Limb (tissue), 2 donors: ENCODE data around the gene APIP.

Source experiments
- DNase-seq, 2 donors: peaks; one replicate each; pipeline ENCODE4 v3.0.0-alpha.2; 2016; ENCODE audit errors: extremely low spot score in 2 of 2

APIP gene

DNA sequence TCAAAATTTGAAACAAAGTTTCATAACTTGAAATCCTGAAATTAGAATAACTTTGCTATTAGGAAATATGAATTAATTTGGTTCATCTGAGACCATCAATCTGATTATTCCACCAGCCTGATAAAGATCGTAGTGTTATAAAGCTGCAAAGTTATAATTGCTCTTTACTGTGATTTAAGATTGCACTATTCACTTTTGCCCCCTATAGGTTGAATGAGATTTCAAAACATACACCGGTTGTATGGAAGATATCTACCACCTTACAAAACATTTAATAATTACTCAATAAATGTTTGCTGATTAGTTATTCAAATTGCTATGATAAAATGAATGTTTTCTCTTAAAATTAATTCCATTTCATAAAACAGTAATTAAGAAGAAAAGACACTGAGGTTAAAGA lies 26.1 kb downstream of the APIP start:
- no peak for DNase-seq

DNA sequence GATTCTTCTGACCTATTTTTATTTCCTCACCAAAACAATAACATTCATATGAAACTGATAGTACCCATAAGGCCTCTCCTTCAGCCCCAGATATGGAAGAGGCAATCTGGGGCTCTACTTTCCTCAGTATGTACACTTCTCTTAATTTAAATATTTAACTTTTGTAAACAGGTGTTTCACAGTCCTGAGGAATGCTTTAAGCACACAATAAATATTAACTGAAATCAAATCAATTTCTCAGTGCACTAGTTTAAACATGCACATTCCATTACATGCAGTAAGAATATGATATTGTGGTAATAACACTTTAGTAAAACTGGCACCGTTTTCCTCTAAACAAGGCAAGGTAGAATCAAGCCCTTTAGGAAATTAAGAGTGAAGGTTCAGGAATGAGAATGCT lies 28.9 kb downstream of the APIP start:
- DNase-seq: no peak

DNA sequence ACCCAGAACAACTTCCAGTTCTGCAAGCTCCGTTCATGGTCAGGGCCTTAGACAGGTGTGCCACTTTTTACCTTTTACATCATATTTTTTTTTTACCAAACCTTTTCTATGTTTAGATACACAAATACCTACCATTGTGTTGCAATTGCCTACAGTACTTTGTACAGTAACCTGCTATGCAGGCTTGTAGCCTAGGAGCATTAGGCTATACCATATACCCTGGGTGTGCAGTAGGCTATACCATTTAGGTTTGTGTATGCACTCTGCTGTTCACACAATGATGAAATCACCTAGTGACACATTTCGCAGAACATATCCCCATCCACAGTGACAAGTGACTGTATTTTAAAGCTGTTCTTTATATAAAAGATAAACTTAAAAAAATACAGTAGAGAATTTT lies 29.6 kb downstream of the APIP start:
- no peak for DNase-seq

DNA sequence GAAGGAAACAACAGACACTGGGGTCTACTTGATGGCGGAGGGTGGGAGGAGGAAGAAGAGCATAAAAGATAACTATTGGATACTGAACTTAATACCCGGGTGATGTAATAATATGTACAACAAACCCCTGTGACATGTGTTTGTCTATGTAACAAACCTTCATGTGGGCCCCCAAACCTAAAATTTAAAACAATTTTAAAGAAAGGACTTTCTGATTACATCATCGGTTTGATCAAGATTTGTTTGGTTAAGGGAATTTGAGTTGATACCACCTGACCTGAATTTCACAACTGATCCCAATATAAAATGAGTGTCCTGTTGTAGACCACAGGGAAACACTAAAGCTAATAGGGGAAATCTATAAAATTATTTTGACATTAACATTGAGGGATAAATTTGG lies 34.3 kb downstream of the APIP start:
- DNase-seq: no peak

DNA sequence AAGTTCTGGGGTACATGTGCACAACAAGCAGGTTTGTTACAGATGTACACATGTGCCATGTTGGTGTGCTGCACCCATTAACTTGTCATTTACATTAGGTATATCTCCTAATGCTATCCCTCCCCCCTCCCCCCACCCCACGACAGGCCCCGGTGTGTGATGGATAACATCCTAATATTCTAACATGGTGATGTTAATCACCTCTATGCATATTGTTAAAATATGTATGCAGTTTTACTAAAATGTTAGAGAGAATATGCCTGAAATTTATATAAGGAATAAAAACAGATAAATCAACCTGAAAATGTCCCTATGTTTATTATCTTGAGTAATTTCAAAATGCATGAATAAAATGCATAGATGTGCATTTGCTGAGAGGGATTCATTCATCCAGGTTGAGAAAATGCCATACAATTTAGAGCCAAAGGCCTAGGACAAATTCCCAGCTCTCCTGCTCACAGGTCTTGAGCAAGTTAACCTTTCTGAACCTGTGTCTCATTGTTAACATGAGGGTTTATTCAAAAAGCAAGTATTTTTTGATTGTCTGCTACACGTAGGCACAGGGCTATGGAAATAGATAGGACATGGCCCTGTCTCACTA lies 38.7 kb downstream of the APIP start:
- no peak for DNase-seq

DNA sequence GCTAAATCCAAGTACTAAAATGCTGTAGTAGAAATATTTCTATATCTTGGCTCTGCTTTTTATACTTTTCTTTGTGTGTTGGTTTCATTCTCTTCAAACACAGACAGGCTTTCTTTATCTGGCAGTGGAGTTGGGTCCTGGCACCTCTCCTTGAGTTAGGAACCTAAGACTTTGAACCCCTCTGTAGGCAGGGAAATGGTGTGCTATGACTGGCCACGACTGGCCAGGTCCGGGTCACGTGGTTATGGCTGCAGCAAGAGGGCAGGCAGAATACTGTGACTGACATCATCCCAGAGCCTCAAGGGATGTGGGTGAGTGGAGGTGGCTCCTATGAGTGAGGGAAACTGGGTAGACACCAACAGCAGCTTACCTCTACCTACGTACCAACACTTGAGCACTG lies 42.0 kb downstream of the APIP start:
- DNase-seq: no peak

DNA sequence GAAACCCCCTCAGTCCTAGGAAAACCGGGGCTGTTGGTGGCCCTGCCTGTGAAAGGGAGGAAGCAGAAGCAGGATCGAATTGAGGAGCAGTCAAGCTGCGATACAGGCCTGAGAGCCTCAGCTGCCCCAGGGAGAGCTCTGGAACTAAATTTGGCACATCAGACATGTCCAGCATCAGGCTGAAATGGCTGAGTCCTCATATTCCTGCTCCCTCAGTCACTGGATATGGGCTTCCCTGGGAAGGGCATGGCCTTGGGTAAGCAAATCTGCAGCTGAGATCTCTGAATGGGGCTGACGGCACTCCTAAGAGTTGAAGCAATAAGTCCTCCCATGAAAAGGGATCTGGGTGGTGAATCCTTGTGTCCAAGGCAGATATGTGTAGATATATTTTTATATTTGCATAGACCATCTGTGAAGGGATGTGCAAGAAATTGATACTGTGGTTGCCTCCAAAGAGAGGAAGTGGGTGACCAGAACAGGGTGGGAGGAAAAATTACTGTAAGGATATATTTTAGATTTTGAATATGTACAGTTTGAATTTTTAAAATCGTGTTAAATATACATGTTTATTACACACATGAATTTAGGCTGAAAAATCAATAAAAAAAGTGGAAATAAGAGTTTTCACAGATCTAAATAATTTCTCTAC lies 45.5 kb downstream of the APIP start:
- DNase-seq: no peak

DNA sequence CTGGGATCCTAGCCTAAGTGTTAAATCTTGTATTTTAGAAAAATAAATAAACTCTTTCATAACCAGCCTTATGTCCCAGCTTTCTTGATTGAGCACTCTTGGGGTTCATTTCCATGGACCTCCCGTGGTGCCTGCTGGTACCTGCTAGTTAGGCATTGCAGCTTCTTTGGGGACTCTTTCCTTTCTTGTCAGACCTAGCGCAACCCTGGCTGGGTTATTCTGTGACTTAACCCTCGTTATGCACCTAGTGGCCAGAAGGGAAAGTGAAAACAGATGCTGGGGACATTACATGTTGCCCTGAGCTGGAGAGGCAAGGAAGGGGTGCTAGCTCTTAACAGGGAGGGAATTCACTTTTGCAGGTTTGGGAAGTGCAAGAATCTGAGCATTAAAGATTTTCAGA lies 46.8 kb downstream of the APIP start:
- no peak for DNase-seq

DNA sequence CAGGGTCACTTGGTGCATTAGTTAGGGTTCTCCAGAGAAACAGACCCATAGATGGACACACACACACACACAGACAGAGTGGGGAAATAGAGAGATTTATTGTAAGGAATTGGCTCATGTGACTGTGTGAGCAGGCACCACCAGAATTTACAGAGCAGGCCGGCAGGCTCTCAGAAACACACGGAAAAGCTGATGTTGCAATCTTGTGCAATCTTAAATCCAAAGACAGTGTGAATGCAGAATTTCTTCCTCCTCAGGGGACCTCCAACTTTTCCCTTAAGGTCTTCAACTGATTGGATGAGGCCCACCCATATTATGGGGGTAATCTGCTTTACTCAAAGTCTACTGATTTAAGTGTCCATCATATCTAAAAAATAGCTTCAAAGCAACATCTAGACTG lies 49.8 kb downstream of the APIP start:
- DNase-seq: no peak

DNA sequence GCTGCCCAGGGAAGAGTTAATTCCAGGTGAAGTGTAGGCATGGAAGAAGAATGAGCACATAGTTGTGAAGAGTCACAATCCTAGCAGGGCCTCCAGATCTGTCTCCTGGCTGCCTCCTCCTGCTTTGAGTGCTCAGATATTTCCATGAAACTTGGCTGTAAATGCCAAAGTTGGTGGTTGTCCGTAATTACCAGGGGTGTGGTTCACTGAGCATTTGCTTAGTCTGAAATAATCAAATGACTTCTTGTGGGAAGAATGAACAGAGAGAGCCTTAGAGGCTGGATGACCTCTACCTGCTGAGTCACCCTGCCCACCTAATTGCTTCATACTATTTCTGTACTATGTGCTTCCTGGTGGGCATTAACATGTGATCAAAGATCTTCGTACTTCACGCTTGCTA lies 50.9 kb downstream of the APIP start:
- no peak for DNase-seq

DNA sequence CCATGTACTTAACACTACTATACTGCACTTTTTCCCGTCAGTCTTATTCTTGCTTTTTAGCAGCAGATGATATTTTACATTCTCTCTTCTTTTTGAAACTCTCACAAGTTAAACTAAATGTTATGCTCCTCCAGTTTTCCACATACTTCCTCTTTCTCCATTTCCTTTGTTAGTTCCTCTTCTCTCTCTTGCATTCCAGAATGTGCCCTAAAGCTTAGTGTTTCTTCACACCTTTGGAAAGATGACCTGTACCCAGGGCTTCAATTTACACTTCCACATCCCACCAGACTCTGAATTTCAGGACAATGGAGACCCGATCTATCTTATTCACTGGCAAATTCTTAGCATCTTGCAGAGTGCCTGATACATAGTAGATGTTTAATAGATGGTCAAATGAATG lies 51.8 kb downstream of the APIP start:
- no peak for DNase-seq

DNA sequence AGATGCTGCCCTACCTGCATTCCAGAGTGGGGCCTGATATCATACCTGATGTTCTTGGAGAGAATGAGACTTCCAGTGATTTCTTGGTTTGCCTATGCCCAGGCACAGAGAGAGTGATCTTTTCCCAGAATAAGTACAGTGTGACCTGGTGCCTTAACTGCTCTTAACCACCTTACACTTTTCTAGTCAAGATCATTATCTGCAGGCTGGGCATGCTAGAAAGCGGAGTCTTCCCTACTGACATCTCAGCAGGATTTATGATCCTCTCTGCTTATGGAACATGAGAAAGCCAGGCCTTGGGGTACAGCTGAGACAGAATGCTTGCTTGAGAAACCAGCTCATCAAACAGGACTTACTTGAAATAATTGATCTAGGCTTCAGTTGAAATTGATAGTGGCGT lies 53.1 kb downstream of the APIP start:
- no peak for DNase-seq

DNA sequence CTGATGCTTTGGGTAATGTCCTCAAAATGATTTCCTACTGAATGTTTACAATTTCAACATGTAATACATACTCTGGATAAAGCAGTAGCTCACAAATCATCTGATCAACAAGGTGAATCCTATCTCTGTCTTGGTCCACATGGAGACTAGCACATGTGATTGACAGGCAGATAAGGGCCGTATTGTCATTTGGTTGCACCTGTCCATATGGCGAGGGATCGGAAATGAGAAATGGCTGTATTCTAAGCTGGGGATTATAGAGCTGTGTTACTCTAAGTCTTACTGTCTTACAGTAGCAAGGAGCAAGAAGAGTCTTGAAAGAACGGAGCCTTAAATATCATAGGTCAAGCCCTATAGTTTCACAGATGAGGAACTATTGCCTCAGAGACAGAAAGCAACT lies 55.7 kb downstream of the APIP start:
- no peak for DNase-seq

DNA sequence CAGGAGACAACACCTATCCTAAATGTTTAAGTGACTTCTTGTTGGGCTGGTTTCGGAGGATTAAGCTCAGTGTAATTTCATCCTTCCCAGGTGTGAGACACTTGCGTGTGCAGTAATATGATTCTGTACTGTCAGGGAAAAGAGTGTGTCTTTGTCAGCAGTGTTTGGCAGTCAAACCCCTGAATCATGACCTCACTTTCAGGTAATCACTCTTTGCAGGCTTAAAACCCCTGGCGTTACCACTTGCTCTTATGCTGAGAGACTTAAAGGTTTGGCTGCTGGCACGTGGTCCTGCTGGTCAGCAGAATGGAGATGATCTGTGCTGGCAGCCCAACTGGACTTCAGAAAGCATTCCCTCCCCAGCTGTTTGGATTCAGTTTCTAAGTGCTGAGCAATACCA lies 56.1 kb downstream of the APIP start:
- DNase-seq: peak in 1 of 2 donors; percentile 18

DNA sequence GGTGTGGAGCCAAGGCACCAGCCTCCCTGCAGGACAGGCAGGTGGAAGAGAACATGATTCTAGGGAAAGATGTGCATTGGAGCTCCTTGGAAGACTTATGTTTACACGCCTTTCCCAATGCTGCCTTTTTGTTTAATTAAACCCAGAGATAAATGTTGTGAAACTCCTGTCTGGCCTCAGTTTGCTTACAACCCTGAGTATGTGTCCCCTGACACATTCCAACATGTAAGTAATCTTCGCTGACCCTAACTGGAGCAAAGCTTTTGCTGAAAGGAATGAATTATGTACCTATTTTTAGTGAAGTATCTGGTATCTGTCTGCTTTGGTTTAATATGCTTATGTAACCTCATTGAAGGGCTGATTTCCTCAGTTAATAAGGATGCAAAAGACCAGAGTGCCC lies 56.7 kb downstream of the APIP start:
- no peak for DNase-seq

DNA sequence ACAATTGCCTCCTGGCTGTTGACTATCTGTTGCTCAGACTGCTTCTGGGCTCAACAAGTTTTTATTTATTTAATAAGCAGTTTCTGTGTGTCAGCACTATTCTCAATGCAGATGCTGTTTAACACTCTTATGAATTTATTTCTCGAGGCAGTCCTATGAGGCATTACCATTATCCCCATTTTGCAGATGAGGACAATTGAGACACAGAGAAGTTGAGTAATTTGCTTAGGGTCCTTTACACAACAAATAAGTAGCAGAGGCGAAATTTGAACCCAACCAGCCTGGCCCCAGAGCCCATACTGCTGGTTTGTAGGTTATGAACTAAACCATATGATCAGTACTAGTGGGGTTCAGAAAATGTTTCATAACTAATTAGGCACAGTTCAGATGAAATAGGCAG lies 58.7 kb downstream of the APIP start:
- no peak for DNase-seq

DNA sequence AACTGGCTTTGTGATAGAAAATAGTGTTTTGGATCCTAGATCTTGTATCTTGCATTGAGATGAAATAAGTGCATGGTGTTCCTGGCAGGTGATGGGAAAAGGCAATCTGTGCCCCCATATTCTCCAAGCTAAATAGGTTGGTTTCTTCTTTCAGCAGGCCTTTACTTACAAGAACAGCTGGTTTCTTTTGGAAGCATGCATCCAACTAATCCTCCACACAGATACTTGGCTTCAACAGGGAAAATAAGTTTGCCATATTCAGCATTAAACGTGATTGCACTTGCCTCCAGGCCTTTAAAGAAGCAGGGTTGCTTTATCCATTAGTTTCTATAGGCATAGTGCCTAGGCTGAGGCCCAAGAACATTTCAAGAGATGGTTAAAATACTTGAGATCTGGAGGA lies 59.9 kb downstream of the APIP start:
- no peak for DNase-seq

DNA sequence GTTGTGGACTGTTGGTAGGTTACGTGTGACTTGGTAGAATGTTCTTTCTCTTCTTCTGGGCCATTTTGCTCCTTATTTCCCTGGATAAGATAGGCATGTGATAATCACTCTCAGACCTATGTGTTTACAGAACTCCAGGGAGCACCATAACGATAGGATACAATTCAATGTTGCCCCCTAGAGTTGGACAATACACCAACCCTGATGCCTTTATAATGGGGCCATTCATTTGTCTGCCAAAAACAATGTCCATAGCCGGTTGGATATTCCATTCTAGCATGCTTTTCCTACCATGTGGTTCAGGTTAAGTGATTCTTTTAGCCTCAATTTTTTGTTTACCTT lies 60.5 kb downstream of the APIP start:
- DNase-seq: no peak

DNA sequence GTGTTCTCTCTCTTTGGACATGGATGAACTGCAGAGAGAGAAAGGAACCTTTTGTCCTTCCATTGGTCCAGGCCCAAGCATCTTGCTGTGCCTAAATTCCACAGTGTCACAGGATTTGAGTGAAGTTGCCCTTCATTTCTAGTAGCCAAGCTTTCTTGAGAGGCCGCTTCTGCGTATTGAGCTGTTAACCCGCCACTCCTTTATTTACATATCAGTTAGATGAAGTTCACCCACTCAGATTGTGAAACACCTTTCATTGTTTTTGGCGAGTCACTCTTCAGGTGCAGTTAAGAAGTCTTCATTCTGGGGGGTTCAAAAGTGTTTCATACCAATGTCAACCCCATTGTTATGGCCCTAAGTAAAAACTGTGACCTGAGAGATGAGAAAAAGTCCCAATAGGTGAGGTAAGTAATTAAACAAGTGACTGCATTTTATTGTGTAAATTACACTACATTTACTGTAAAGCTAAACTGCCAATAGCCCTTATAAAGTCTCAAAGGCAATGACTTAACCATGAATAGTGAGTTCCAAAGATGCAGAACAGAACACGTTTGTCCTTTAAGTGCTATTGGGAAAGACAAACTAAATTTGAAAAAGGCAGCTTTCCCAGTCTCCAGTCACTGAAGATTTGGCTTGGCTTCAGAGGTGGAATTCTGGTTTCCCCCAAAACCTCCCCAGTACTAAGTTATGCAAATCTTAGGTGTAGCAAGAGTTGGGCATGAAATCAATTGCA lies 61.0 kb downstream of the APIP start:
- DNase-seq: no peak

DNA sequence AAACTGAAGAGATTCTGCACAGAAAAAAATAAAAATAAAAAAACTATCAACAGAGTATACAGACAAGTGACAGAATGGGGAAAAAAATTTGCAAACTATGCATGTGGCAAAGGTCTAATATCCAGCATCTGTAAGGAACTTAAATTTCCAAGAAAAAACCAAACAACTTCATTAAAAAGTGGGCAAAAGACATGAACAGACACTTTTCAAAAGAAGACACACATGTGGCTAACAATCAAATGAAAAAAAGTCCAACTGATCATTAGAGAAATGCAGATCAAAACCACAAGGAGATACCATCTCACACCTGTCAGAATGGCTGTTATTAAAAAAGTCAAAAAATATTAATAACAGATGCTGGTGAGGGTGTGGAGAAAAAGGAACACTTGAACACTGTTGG lies 64.3 kb downstream of the APIP start:
- DNase-seq: no peak

DNA sequence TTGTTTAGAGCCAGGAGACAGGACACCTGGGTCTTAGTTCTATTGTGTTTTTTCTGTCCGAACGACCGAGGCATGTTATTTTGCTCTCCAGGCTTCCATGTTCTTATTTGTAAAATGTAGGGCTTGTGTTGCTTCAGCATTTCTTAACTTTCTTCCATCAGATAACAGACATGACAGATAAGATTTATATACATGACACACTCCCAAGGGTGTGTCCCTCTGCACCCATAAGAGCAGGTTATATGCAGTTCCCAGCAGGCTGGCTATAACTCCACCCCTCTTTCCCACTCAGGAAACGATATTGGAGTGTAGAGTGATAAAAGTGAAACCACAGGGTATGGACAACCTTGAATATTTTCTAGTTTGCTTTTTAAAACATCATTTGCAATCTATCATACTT lies 65.8 kb downstream of the APIP start:
- DNase-seq: no peak

DNA sequence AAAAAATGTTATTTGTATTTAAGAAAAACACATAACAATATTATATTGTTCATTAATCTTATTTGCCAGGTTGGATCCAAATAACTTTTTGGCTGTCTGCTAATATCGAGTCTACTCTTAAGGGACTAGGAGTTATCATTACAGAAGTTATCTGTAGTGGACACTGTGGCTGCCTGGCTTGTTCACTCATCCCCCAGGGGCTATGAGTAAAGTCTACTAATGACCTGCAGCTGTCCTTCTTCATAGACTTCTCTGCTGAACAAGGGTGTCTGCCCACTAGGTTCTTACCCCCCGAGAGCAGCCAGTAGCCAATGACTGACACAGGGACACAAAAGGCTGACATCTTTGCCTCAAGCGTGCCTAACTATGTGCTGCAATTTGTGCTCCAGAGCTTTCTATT lies 69.7 kb downstream of the APIP start:
- no peak for DNase-seq

DNA sequence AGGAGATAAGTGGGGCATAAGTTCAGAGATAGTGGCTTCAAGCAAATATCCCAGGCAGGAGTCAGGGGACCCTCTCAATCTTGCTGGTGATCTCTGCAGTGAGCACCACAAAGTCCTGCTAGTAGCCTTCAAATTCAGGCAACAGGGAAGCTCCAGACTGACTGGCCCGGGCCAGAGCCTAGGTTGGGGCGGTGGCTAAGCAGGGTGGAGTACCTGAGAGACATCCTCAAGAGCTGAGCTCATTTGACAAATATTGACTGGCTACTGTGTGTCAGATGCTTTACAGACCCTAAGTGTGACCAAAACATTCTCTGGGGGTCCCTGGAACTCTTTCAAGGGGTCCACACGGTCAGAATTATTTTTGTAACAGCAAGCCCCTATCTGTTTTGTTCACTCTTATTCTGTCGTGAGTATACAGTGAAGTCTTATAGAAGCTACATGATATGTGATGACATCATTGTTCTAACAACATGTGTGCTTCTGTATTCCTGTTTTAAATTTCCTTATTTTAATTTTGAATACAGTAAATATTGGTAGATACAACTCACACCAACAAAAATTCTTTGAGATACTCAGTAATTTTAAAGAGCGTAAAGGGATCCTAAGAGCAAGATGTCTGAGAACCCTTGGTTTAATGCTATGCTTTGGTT lies 71.6 kb downstream of the APIP start:
- DNase-seq: no peak
